Measurements from ENCODE around the gene TANGO2. TPM values are rescaled to one million over a fixed set of nuclear protein-coding genes. Genes with fewer than 3 reads are reported as not detected.

Gene TANGO2
- total and polyA plus RNA-seq, 2 of the 8 experiments (the other 6 are each of a cell fraction or from before 2014, with no cell fraction given), result 10.1 to 18.4 TPM

- H2AK5ac ChIP-seq (ENCODE audit: low read depth, low read length), result no peak overlapping the region
- H2BK5ac ChIP-seq (ENCODE audit: low read depth, low read length), result no peak overlapping the region
- H4K91ac ChIP-seq (replicated peaks; ENCODE audit: insufficient read length, low read length), result no peak overlapping the region
- no peaks in the 10 kb centered on the region for H3K9me3 ChIP-seq (ENCODE audit: insufficient read depth in 2 of 2, low read depth in 1 of 2, low read length in 1 of 2)
- no peak overlapping the region for H3K27ac ChIP-seq (ENCODE audit: low read depth, low read length)
- no peak overlapping the region for H3K18ac ChIP-seq (ENCODE audit: extremely low read depth, low read length)
- H3K4me1 ChIP-seq (replicated peaks in 1 of 4; ENCODE audit: control insufficient read depth in 3 of 4, insufficient read depth in 4 of 4, low read length in 3 of 4), result peaks cover 0 to 8% (median 3%) of the 10 kb centered on the region in 4 experiments; a peak in 4 of 7 replicates
- no peak overlapping the region for H3K4me3 ChIP-seq (ENCODE audit: extremely low read depth in 1 of 4, insufficient read depth in 2 of 4, low read depth in 3 of 4, low read length in 4 of 4)
- peaks cover 4% of the 10 kb centered on the region for H3K23me2 ChIP-seq (ENCODE audit: low read depth, low read length)
- no peaks in the 10 kb centered on the region for H3K79me2 ChIP-seq (ENCODE audit: control insufficient read depth in 1 of 2, insufficient read depth in 2 of 2, low read length in 2 of 2)
- H3K36me3 ChIP-seq (ENCODE audit: control insufficient read depth in 2 of 4, insufficient read depth in 4 of 4, low read length in 3 of 4), result no peaks in the 10 kb centered on the region
- no peak overlapping the region for H2BK12ac ChIP-seq (ENCODE audit: low read depth, low read length)
- no peak overlapping the region for H3K14ac ChIP-seq (ENCODE audit: insufficient read length)
- no peak overlapping the region for H3K4me2 ChIP-seq (ENCODE audit: insufficient read depth in 1 of 2, low read depth in 2 of 2, low read length in 2 of 2)
- ChIA-PET POLR2A (ENCODE audit: partially characterized antibody) (interaction anchor here (0.8 to 2.1 kb wide), 6 partner anchors 23 to 103 kb away, joined by 3 to 7 read pairs (median 4); no protein-coding TSS in a partner anchor), CTCF (ENCODE audit: partially characterized antibody) (interaction anchor here (0.6 to 10.7 kb wide), 19 partner anchors 10 to 284 kb away, joined by 3 to 369 read pairs (median 7); partner anchors contain the start of gene TANGO2)
- H4K5ac ChIP-seq (ENCODE audit: insufficient read length, low read depth, low read length), result no peak overlapping the region
- H3K9ac ChIP-seq (replicated peaks in 1 of 4; ENCODE audit: extremely low read depth in 1 of 4, low read depth in 3 of 4, low read length in 3 of 4), result no peak overlapping the region
- FAIRE-seq (no peak), DNase-seq (ENCODE audit: low read depth in 1 of 2, low spot score in 2 of 2) (no peak)
- peaks cover 2 to 15% of the 10 kb centered on the region in 2 experiments for H4K20me1 ChIP-seq (replicated peaks in 1 of 2; ENCODE audit: control insufficient read depth in 1 of 2, insufficient read depth in 2 of 2, low read length in 2 of 2)
- TF ChIP-seq, protein P1, sequence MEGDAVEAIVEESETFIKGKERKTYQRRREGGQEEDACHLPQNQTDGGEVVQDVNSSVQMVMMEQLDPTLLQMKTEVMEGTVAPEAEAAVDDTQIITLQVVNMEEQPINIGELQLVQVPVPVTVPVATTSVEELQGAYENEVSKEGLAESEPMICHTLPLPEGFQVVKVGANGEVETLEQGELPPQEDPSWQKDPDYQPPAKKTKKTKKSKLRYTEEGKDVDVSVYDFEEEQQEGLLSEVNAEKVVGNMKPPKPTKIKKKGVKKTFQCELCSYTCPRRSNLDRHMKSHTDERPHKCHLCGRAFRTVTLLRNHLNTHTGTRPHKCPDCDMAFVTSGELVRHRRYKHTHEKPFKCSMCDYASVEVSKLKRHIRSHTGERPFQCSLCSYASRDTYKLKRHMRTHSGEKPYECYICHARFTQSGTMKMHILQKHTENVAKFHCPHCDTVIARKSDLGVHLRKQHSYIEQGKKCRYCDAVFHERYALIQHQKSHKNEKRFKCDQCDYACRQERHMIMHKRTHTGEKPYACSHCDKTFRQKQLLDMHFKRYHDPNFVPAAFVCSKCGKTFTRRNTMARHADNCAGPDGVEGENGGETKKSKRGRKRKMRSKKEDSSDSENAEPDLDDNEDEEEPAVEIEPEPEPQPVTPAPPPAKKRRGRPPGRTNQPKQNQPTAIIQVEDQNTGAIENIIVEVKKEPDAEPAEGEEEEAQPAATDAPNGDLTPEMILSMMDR (IDR thresholded peaks at IDR 0.05; ENCODE audit: control extremely low read depth in 1 of 3, insufficient read depth in 1 of 3, low read depth in 1 of 3, low read length in 3 of 3), result peak in 1 of 3 experiments; percentile 3; a peak in 1 of 4 replicates
- TF ChIP-seq, protein P2, sequence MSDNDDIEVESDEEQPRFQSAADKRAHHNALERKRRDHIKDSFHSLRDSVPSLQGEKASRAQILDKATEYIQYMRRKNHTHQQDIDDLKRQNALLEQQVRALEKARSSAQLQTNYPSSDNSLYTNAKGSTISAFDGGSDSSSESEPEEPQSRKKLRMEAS (IDR thresholded peaks at IDR 0.05), result no peak
- peaks cover 3% of the 10 kb centered on the region; the same call in 1 of the 2 replicates for H3K79me1 ChIP-seq (ENCODE audit: low read depth, low read length)
- no peak overlapping the region for H2BK120ac ChIP-seq (replicated peaks; ENCODE audit: low read depth, low read length)
- no peak overlapping the region for H2AFZ ChIP-seq (ENCODE audit: low read length)
- WGBS, 2 experiments (ENCODE audit: extremely low coverage in 1 of 2, insufficient coverage in 1 of 2, insufficient read length in 1 of 2, insufficient replicate concordance in 2 of 2, low coverage in 1 of 2, low lambda C conversion rate in 2 of 2, missing lambda C conversion rate in 1 of 2), result 85% methylated on average over 5 of the region's 5 CpGs; no CpG with 5 or more reads in 1 of the 2 experiments
- H2BK15ac ChIP-seq (ENCODE audit: low read length), result no peak overlapping the region; the same call in 1 of the 2 replicates
- H3K4ac ChIP-seq (replicated peaks; ENCODE audit: insufficient read length, low read depth, low read length), result no peak overlapping the region
- no peak overlapping the region for H2BK20ac ChIP-seq (ENCODE audit: low read length)
- H3K56ac ChIP-seq (replicated peaks; ENCODE audit: insufficient read length, low read depth, low read length), result no peak overlapping the region
- peaks cover 17 to 40% (median 33%) of the 10 kb centered on the region in 4 experiments for H3K27me3 ChIP-seq (replicated peaks in 1 of 4; ENCODE audit: control insufficient read depth in 3 of 4, extremely low read depth in 1 of 4, insufficient read depth in 3 of 4, low read length in 3 of 4)
- no peak overlapping the region for H3K23ac ChIP-seq (ENCODE audit: insufficient read length)
- no peak overlapping the region; the same call in 1 of the 2 replicates for H4K8ac ChIP-seq (ENCODE audit: extremely low read depth, insufficient read depth, low read length)
Measured at GRCh38 chr22:20014526-20015186, 6.3 kb upstream of the TANGO2 start.

Data from H1 (cell line).